HEK293T (cell line): ENCODE data around the gene VDR.

ENCODE experiments used
- CTCF ChIA-PET: fragments of 350-600 bp; formaldehyde crosslinking; extraction: SDS; loops from one replicate; lab custom pipeline; 2021; ENCODE audit warnings: antibody characterized with exemption, inconsistent platforms; lab: Yijun Ruan, JAX
- POLR2A ChIA-PET: fragments of 350-600 bp; formaldehyde crosslinking; extraction: SDS; loops from one replicate; lab custom pipeline; 2020; ENCODE audit warnings: antibody characterized with exemption, inconsistent platforms; lab: Yijun Ruan, JAX
- DNase-seq: peaks from one replicate; pipeline ENCODE4 v3.0.0; 2012; ENCODE audit warnings: mixed read lengths; ENCODE audit errors: extremely low spot score
- ARNT ChIP-seq: fragments of 450-650 bp; IDR thresholded peaks from 2 replicates; pipeline ENCODE4 v1.6.1; 2017; ENCODE audit warnings: mild to moderate bottlenecking
- BHLHE40 ChIP-seq: fragments of 450-650 bp; IDR thresholded peaks from 2 replicates; pipeline ENCODE4 v1.6.1; 2016; ENCODE audit warnings: mild to moderate bottlenecking, moderate library complexity, borderline replicate concordance
- CTBP1 ChIP-seq: fragments of 450-650 bp; IDR thresholded peaks from 2 replicates; pipeline ENCODE4 v1.6.1; 2016; ENCODE audit warnings: borderline replicate concordance
- ELF4 ChIP-seq: fragments of 450-650 bp; IDR thresholded peaks from 2 replicates; pipeline ENCODE4 v1.6.1; 2017; ENCODE audit warnings: antibody characterized with exemption
- FOXA1 ChIP-seq: fragments of 450-650 bp; IDR thresholded peaks from 2 replicates; pipeline ENCODE4 v1.6.1; 2016; ENCODE audit warnings: mild to moderate bottlenecking
- FOXK2 ChIP-seq: fragments of 450-650 bp; IDR thresholded peaks from 2 replicates; pipeline ENCODE4 v1.6.1; 2016; ENCODE audit warnings: mild to moderate bottlenecking
- FOXM1 ChIP-seq: fragments of 450-650 bp; IDR thresholded peaks from 2 replicates; pipeline ENCODE4 v1.6.1; 2017; ENCODE audit warnings: mild to moderate bottlenecking, borderline replicate concordance
- HDGF ChIP-seq: fragments of 450-650 bp; IDR thresholded peaks from 2 replicates; pipeline ENCODE4 v1.6.1; 2017; ENCODE audit warnings: antibody characterized with exemption, borderline replicate concordance
- L3MBTL2 ChIP-seq: fragments of 450-650 bp; conservative IDR thresholded peaks from 2 replicates; pipeline ENCODE4 v1.6.1; 2016; ENCODE audit warnings: mild to moderate bottlenecking
- LEF1 ChIP-seq: fragments of 450-650 bp; IDR thresholded peaks from 2 replicates; pipeline ENCODE4 v1.6.1; 2017; ENCODE audit warnings: mild to moderate bottlenecking, borderline replicate concordance
- NFRKB ChIP-seq: fragments of 450-650 bp; IDR thresholded peaks from 2 replicates; pipeline ENCODE4 v1.6.1; 2016; ENCODE audit warnings: mild to moderate bottlenecking, moderate library complexity
- PKNOX1 ChIP-seq: fragments of 450-650 bp; IDR thresholded peaks from 2 replicates; pipeline ENCODE4 v1.6.1; 2016
- SP1 ChIP-seq: fragments of 450-650 bp; IDR thresholded peaks from 2 replicates; pipeline ENCODE4 v1.6.1; 2017
- SUZ12 ChIP-seq: fragments of 450-650 bp; IDR thresholded peaks from 2 replicates; pipeline ENCODE4 v1.6.1; 2016; ENCODE audit warnings: mild to moderate bottlenecking
- TARDBP ChIP-seq: fragments of 450-650 bp; IDR thresholded peaks from 2 replicates; pipeline ENCODE4 v1.6.1; 2016
- ZNF384 ChIP-seq: fragments of 450-650 bp; IDR thresholded peaks from 2 replicates; pipeline ENCODE4 v1.6.1; 2016

VDR gene

GRCh38 chr12:47801170-47801903 lies 103.5 kb downstream of the VDR start:
- ChIA-PET CTCF (interaction anchor here (0.6 to 1.5 kb wide), 6 partner anchors 10 to 37 kb away, joined by 3 to 12 read pairs (median 4); no protein-coding TSS in a partner anchor), POLR2A (no interaction called here)
- TF ChIP-seq CTBP1 (no peak), TARDBP (no peak), L3MBTL2 (no peak), PKNOX1 (no peak)
- no peak for DNase-seq

GRCh38 chr12:47800582-47800981 lies 104.2 kb downstream of the VDR start:
- DNase-seq = no peak
- ChIA-PET POLR2A (no interaction called here), CTCF (no interaction called here)
- no peak for TF ChIP-seq ELF4
- no peak for TF ChIP-seq FOXK2
- no peak for TF ChIP-seq CTBP1
- no peak for TF ChIP-seq NFRKB
- no peak for TF ChIP-seq HDGF
- no peak for TF ChIP-seq LEF1

- no peak for TF ChIP-seq FOXM1
- no peak for TF ChIP-seq SP1
- no peak for TF ChIP-seq FOXA1
- no peak for TF ChIP-seq BHLHE40
- no peak for TF ChIP-seq PKNOX1
- TF ChIP-seq SUZ12 = no peak
- TF ChIP-seq NFRKB = no peak
- no peak for TF ChIP-seq TARDBP
- no peak for TF ChIP-seq ARNT
- TF ChIP-seq LEF1 = no peak
- ChIA-PET POLR2A (no interaction called here), CTCF (interaction anchor here (0.8 kb wide), 1 partner anchor 39 kb away, joined by 3 read pairs; no protein-coding TSS in a partner anchor)
- DNase-seq = no peak
Observed at GRCh38 chr12:47799357-47799955, 105.3 kb downstream of the VDR start.

GRCh38 chr12:47798382-47798948 lies 106.3 kb downstream of the VDR start:
- no peak for DNase-seq
- ChIA-PET POLR2A (interaction anchor here (0.9 kb wide), 1 partner anchor 14 kb away, joined by 3 read pairs; no protein-coding TSS in a partner anchor), CTCF (interaction anchor here (0.9 to 1.8 kb wide), 3 partner anchors 37 to 42 kb away, joined by 3 to 8 read pairs (median 3); no protein-coding TSS in a partner anchor)
- TF ChIP-seq SP1 = no peak
- TF ChIP-seq FOXK2 = no peak
- no peak for TF ChIP-seq ARNT
- TF ChIP-seq LEF1 = no peak
- TF ChIP-seq HDGF = no peak
- no peak for TF ChIP-seq NFRKB
- TF ChIP-seq ZNF384 = no peak
- TF ChIP-seq FOXM1 = no peak
- no peak for TF ChIP-seq TARDBP
- TF ChIP-seq SUZ12 = no peak
- no peak for TF ChIP-seq ELF4
- no peak for TF ChIP-seq CTBP1
- no peak for TF ChIP-seq FOXA1
- no peak for TF ChIP-seq L3MBTL2
- TF ChIP-seq BHLHE40 = no peak
- TF ChIP-seq PKNOX1 = no peak

GRCh38 chr12:47797441-47797840 lies 107.4 kb downstream of the VDR start:
- ChIA-PET CTCF (interaction anchor here (0.7 to 2.4 kb wide), 7 partner anchors 15 to 44 kb away, joined by 3 to 20 read pairs (median 3); no protein-coding TSS in a partner anchor), POLR2A (interaction anchor here (1.0 kb wide), 1 partner anchor 38 kb away, joined by 5 read pairs; no protein-coding TSS in a partner anchor)
- DNase-seq = peak; percentile 36
- TF ChIP-seq ZNF384 (no peak), ARNT (no peak), PKNOX1 (no peak), L3MBTL2 (no peak), NFRKB (no peak), BHLHE40 (no peak), FOXK2 (no peak), ELF4 (no peak), HDGF (no peak), TARDBP (no peak), LEF1 (no peak), FOXA1 (no peak), CTBP1 (no peak), FOXM1 (no peak), SP1 (no peak), SUZ12 (no peak)
